Activated naive CD4-positive, alpha-beta T cell treated with anti-CD3 and anti-CD28 coated beads, Interleukin-2, amount 10 ng/mL, durations not matched to agents 7 days and 5 days (primary cell): ENCODE data around the gene HSPB6.

Source experiments
- CTCF ChIA-PET: fragments of 350-600 bp; sonication (Branson Sonifier 250); formaldehyde crosslinking; loops from one replicate; lab custom pipeline; 2021; ENCODE audit warnings: antibody characterized with exemption; lab: Charles Lee
- DNase-seq: peaks from one replicate; pipeline ENCODE4 v3.0.0-alpha.2; 2020
- H3K27ac Mint-ChIP-seq: one replicate; pipeline ENCODE4 v1.8.0; 2021; ENCODE audit warnings: mild to moderate bottlenecking, moderate library complexity, mixed read lengths
- H3K27me3 Mint-ChIP-seq: one replicate; pipeline ENCODE4 v1.8.0; 2021; ENCODE audit warnings: mild to moderate bottlenecking, mixed read lengths
- H3K36me3 Mint-ChIP-seq: one replicate; pipeline ENCODE4 v1.8.0; 2021; ENCODE audit warnings: mixed read lengths
- H3K4me1 Mint-ChIP-seq: one replicate; pipeline ENCODE4 v1.8.0; 2021; ENCODE audit warnings: mixed read lengths
- H3K4me3 Mint-ChIP-seq: one replicate; pipeline ENCODE4 v1.8.0; 2021; ENCODE audit warnings: mild to moderate bottlenecking, moderate library complexity, mixed read lengths
- H3K9me3 Mint-ChIP-seq: one replicate; pipeline ENCODE4 v1.8.0; 2021; ENCODE audit warnings: mixed read lengths

Gene HSPB6

DNA sequence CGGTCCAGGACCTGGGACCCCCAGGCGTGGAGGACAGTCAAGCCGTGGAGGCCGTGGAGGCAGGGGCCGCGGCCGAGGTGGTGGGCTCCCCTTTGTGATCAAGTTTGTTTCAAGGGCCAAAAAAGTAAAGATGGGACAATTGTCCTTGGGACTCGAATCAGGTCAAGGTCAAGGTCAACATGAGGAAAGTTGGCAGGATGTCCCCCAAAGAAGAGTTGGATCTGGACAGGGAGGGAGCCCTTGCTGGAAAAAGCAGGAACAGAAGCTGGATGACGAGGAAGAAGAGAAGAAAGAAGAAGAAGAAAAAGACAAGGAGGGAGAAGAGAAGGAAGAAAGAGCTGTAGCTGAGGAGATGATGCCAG, 36.7 kb downstream of the HSPB6 start:
- H3K4me1 Mint-ChIP-seq = peaks cover 34% of the 10 kb centered on the region
- H3K27me3 Mint-ChIP-seq = no peaks in the 10 kb centered on the region
- H3K27ac Mint-ChIP-seq = peak overlapping the region; percentile 69
- peak overlapping the region; percentile 40 for H3K4me3 Mint-ChIP-seq
- H3K36me3 Mint-ChIP-seq = peaks cover 35% of the 10 kb centered on the region
- CTCF ChIA-PET = no interaction called here
- H3K9me3 Mint-ChIP-seq = no peaks in the 10 kb centered on the region
- no peak for DNase-seq

DNA sequence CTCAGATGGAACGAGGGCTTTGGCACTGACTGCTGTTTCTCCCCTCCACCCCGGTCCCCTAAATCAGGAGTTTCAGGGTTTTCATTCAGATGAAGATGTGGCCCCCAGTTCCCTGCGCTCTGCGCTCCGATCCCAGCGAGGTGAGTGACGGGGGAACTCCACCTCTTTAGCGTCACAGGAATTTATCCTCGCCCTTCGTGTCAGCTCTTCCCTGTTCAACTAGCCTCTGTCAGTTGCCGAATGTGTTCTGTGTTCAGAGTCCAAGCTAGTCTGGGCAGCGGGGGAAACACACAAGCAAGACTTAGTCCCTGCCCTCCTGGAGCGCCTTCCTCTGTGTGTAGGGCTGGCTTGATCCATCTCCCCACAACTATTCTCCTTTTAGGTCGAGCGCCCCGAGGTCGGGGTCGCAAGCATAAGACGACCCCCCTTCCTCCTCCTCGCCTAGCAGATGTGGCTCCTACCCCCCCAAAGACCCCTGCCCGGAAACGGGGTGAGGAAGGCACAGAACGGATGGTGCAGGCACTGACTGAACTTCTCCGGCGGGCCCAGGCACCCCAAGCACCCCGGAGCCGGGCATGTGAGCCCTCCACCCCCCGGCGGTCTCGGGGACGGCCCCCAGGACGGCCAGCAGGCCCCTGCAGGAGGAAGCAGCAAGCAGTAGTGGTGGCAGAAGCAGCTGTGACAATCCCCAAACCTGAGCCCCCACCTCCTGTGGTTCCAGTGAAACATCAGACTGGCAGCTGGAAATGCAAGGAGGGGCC, 37.2 kb downstream of the HSPB6 start:
- DNase-seq = no peak
- Mint-ChIP-seq H3K9me3 (no peaks in the 10 kb centered on the region), H3K36me3 (peaks cover 32% of the 10 kb centered on the region), H3K4me1 (peaks cover 39% of the 10 kb centered on the region), H3K4me3 (peak overlapping the region; percentile 96), H3K27ac (peak overlapping the region; percentile 94), H3K27me3 (no peaks in the 10 kb centered on the region)
- CTCF ChIA-PET = interaction anchor here (1.0 to 2.1 kb wide), 5 partner anchors 18 to 100 kb away, joined by 3 to 10 read pairs (median 7); partner anchors contain the start of genes PSENEN and U2AF1L4

DNA sequence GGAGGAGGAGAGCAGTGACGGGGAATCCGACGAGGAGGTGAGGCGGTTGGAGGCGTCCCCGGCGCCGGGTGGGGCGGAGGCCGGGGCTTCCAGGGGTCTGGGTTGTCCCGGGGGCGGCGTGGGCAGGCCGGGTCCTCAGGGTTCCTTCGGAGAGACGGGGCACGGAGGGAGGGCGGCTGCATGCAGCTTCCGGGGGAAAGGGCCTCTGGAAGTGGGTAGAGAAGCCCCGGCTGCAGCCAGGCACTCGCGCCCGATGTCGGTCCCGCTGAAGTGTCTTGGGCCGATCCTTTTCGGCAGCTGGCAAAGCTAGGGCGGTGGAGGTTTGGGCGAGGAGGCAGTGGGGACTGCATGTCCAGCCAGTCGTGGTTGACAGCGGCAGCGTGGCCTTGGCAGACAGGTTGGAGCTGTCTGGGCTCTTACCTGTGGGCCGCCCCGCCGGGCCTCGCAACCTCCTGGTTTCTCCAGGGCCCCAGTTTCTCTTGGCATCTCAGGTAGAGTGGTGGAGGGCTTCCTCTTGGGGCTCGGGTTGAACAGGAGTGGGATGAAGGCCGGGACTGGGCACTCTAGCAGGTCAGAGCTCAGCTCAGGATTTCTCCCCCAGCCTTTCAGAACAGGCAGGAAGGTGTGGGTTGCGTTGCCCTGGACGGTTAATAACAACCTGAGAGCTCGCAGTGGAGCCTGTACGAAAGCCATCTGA, 38.3 kb downstream of the HSPB6 start:
- H3K36me3 Mint-ChIP-seq = peaks cover 34% of the 10 kb centered on the region
- no peaks in the 10 kb centered on the region for H3K27me3 Mint-ChIP-seq
- peak overlapping the region; percentile 94 for H3K27ac Mint-ChIP-seq

GRCh38 chr19:35717665-35718344, 39.0 kb downstream of the HSPB6 start, which contains the start of gene KMT2B:
Gene KMT2B, plus strand, starts transcription at chr19:35718003. Its CDS starts 16 bp downstream, at chr19:35718019.
- Mint-ChIP-seq H3K4me1 (peaks cover 57% of the 10 kb centered on the region), H3K27ac (peak within 1 kb of the TSS; percentile 96), H3K36me3 (peaks cover 30% of the 10 kb centered on the region), H3K27me3 (no peaks in the 10 kb centered on the region), H3K4me3 (peak within 1 kb of the TSS; percentile 96), H3K9me3 (no peaks in the 10 kb centered on the region)
- no peak for DNase-seq
- CTCF ChIA-PET = interaction anchor here (1.2 to 2.1 kb wide), 5 partner anchors 21 to 102 kb away, joined by 3 to 10 read pairs (median 5); partner anchors contain the start of genes PSENEN and U2AF1L4

More for the DNA sequence above, 38.3 kb downstream of the HSPB6 start:
- CTCF ChIA-PET = interaction anchor here (1.0 to 2.1 kb wide), 6 partner anchors 19 to 101 kb away, joined by 3 to 10 read pairs (median 6); partner anchors contain the start of genes PSENEN and U2AF1L4
- H3K4me3 Mint-ChIP-seq = peak overlapping the region; percentile 96
- no peaks in the 10 kb centered on the region for H3K9me3 Mint-ChIP-seq
- H3K4me1 Mint-ChIP-seq = peaks cover 50% of the 10 kb centered on the region
- DNase-seq = peak; percentile 70

DNA sequence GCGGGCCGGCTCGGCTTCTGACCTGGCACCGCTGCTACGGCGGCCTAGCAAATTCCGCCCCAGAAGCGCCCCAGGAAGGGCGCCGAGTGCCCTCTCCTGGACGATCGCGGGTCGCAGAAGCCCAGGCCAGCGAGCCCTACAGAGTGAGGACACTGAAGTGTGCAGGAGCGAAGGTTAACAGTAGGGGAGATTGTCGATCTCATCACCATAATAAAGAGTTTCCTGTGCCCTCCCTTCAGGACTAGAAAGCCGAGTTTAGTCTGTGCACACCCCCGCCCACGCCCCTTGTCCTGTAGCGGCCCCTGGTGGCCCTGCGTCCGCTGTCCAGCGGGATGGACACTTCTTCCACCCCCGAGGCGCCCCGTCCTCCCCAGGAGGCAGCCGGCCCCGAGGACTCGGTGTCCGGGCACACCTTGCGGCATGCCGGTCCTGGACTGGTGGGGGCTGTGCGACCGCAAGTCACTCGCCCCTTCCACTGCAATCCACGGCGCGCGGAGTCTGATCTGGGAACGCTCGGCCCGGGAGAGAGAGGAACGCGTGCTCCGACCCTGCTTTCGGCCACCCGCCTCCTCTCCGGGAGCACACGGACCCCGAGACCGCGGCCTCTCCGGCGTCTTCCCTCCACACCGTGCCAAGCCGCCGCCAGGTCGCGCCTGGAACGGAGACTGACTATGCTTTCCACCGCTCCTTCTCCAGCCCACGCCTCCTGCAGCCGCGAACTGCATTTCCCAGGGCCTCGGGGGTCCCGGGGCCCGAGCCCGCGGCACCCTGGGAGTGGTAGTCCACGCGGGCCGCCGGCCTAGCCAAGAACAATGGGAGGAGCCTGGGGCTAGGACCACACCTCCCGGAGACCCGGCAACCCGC, 39.8 kb downstream of the HSPB6 start:
- Mint-ChIP-seq H3K4me1 (peaks cover 63% of the 10 kb centered on the region), H3K4me3 (peak overlapping the region; percentile 85), H3K27me3 (no peaks in the 10 kb centered on the region), H3K9me3 (no peaks in the 10 kb centered on the region), H3K27ac (peak overlapping the region; percentile 96), H3K36me3 (peaks cover 22% of the 10 kb centered on the region)
- DNase-seq = peak; percentile 98
- CTCF ChIA-PET = interaction anchor here (1.8 to 6.7 kb wide), 2 partner anchors 19 to 23 kb away, joined by 10 to 236 read pairs; no protein-coding TSS in a partner anchor

- peaks cover 66% of the 10 kb centered on the region for H3K4me1 Mint-ChIP-seq
- H3K9me3 Mint-ChIP-seq = no peaks in the 10 kb centered on the region
- DNase-seq = peak; percentile 46
- H3K27ac Mint-ChIP-seq = peak overlapping the region; percentile 96
- H3K36me3 Mint-ChIP-seq = peaks cover 17% of the 10 kb centered on the region
- no peaks in the 10 kb centered on the region for H3K27me3 Mint-ChIP-seq
- peak overlapping the region; percentile 85 for H3K4me3 Mint-ChIP-seq
- CTCF ChIA-PET = interaction anchor here (0.8 to 6.7 kb wide), 3 partner anchors 18 to 215 kb away, joined by 3 to 236 read pairs (median 3); no protein-coding TSS in a partner anchor
These were observed 40.6 kb downstream of the HSPB6 start for GRCh38 chr19:35715981-35716800.

- CTCF ChIA-PET = interaction anchor here (0.8 to 6.7 kb wide), 3 partner anchors 18 to 216 kb away, joined by 3 to 236 read pairs (median 3); no protein-coding TSS in a partner anchor
- peak overlapping the region; percentile 96 for H3K27ac Mint-ChIP-seq
These were observed 41.4 kb downstream of the HSPB6 start for GRCh38 chr19:35715355-35715809.

GRCh38 chr19:35714601-35715354, 42.1 kb downstream of the HSPB6 start:
- peak; percentile 52 for DNase-seq
- H3K27me3 Mint-ChIP-seq = no peaks in the 10 kb centered on the region
- H3K4me1 Mint-ChIP-seq = peaks cover 75% of the 10 kb centered on the region

More at GRCh38 chr19:35715355-35715809, 41.4 kb downstream of the HSPB6 start:
- DNase-seq = no peak
- Mint-ChIP-seq H3K4me3 (peak overlapping the region; percentile 85), H3K4me1 (peaks cover 74% of the 10 kb centered on the region), H3K9me3 (no peaks in the 10 kb centered on the region), H3K36me3 (peaks cover 17% of the 10 kb centered on the region), H3K27me3 (no peaks in the 10 kb centered on the region)

GRCh38 chr19:35713904-35714495, 42.8 kb downstream of the HSPB6 start:
- DNase-seq = no peak
- no peaks in the 10 kb centered on the region for H3K27me3 Mint-ChIP-seq
- peaks cover 70% of the 10 kb centered on the region for H3K4me1 Mint-ChIP-seq
- H3K4me3 Mint-ChIP-seq = peak overlapping the region; percentile 83
- peak overlapping the region; percentile 97 for H3K27ac Mint-ChIP-seq
- no peaks in the 10 kb centered on the region for H3K9me3 Mint-ChIP-seq
- CTCF ChIA-PET = interaction anchor here (1.3 to 6.7 kb wide), 3 partner anchors 9 to 23 kb away, joined by 4 to 236 read pairs (median 6); no protein-coding TSS in a partner anchor
- peaks cover 14% of the 10 kb centered on the region for H3K36me3 Mint-ChIP-seq

More at GRCh38 chr19:35714601-35715354, 42.1 kb downstream of the HSPB6 start:
- H3K4me3 Mint-ChIP-seq = peak overlapping the region; percentile 83
- H3K36me3 Mint-ChIP-seq = peaks cover 14% of the 10 kb centered on the region
- peak overlapping the region; percentile 97 for H3K27ac Mint-ChIP-seq
- H3K9me3 Mint-ChIP-seq = no peaks in the 10 kb centered on the region
- CTCF ChIA-PET = interaction anchor here (0.6 to 6.7 kb wide), 3 partner anchors 17 to 166 kb away, joined by 3 to 236 read pairs (median 3); no protein-coding TSS in a partner anchor

DNA sequence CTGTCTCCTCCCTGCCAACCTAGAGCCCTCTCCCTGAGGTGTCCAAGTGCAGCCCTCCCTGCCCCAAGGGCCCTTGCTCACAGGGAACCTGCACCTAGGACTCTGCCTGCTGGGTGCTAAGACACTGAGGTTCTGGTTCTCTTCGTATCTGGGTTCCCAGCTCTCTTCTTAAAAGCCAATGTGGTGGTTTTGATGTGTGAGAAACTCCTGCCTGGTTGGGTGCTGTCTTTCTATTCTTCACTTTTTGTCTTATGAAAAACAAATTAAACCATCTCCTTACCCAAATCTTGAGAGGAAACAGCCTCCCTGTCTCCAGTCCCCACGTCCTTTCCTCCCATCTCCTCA, 43.4 kb downstream of the HSPB6 start:
- peak overlapping the region; percentile 83 for H3K4me3 Mint-ChIP-seq
- CTCF ChIA-PET = interaction anchor here (1.3 to 6.7 kb wide), 3 partner anchors 8 to 24 kb away, joined by 4 to 236 read pairs (median 6); no protein-coding TSS in a partner anchor
- peaks cover 14% of the 10 kb centered on the region for H3K36me3 Mint-ChIP-seq
- peak overlapping the region; percentile 97 for H3K27ac Mint-ChIP-seq
- H3K9me3 Mint-ChIP-seq = no peaks in the 10 kb centered on the region
- peaks cover 69% of the 10 kb centered on the region for H3K4me1 Mint-ChIP-seq
- no peak for DNase-seq
- no peaks in the 10 kb centered on the region for H3K27me3 Mint-ChIP-seq
